Mammary epithelial cell (primary cell): ENCODE results near the gene JADE3.

Source experiments
- EZH2 ChIP-seq: IDR thresholded peaks from 2 replicates; pipeline ENCODE4 v1.6.1; 2012; ENCODE audit warnings: low read length, inconsistent platforms, borderline replicate concordance
- TF ChIP-seq, protein P1 (sequence below), 2 donors: IDR thresholded peaks in 1 of 2; conservative IDR thresholded peaks in 1 of 2; 2 replicates each; pipeline ENCODE4 v1.5.1; 2011 to 2012; ENCODE audit warnings: inconsistent platforms in 2 of 2, low read length in 2 of 2, mild to moderate bottlenecking in 2 of 2, control low read depth in 1 of 2, low read depth in 1 of 2; ENCODE audit not compliant: insufficient read depth in 1 of 2; ENCODE audit errors: extremely low read depth in 1 of 2

DNA sequence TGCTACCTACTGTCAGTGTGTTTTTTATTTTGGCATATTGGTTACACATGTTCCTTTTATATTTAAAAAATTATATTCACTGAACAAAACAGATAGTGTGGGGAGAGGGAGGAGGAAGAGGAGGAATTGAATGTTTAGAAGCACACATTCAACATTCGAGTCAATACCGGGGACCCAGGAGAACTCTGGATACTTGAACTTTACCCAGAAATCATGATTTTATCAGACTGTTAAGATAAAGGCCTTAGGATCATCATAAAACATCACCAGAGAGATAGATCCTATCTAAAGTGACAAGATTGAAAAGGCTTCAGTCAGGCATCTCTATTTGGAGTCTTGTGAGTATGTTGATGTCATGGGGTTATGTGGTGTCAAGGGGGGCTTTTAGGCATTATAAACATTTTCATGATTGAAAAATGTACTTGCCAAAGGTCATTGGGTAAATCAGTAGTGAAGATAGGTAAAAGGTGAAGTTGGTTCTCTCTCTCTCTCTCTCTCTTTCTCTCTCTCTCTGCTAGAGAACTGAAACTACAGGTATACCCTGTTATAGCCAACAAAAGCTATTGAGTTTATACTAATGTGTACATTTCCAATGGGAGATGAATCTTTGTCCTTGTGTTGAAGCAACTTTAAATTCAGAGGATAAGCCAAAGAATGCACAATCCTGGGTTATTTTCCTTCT is 149.2 kb downstream of the JADE3 start:
- TF ChIP-seq, protein P1, sequence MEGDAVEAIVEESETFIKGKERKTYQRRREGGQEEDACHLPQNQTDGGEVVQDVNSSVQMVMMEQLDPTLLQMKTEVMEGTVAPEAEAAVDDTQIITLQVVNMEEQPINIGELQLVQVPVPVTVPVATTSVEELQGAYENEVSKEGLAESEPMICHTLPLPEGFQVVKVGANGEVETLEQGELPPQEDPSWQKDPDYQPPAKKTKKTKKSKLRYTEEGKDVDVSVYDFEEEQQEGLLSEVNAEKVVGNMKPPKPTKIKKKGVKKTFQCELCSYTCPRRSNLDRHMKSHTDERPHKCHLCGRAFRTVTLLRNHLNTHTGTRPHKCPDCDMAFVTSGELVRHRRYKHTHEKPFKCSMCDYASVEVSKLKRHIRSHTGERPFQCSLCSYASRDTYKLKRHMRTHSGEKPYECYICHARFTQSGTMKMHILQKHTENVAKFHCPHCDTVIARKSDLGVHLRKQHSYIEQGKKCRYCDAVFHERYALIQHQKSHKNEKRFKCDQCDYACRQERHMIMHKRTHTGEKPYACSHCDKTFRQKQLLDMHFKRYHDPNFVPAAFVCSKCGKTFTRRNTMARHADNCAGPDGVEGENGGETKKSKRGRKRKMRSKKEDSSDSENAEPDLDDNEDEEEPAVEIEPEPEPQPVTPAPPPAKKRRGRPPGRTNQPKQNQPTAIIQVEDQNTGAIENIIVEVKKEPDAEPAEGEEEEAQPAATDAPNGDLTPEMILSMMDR (conservative IDR thresholded peaks at IDR 0.05 in 1 of 2, IDR thresholded peaks at IDR 0.05 in 1 of 2; ENCODE audit: extremely low read depth in 1 of 2, insufficient read depth in 1 of 2, low read depth in 1 of 2, low read length in 2 of 2), result no peak
- no peak for TF ChIP-seq EZH2
